Heart left ventricle (tissue), 16 donors: ENCODE data around the gene SLC35F3. TPM values are rescaled to one million over a fixed set of nuclear protein-coding genes. Genes with fewer than 3 reads are reported as not detected.

Experiments used
- ATAC-seq, 4 donors: fragments of 200-7000 bp; cut with Tn5 transposase; one replicate each; pipeline ENCODE4 v1.9.1; 2020 to 2022; ENCODE audit warnings: moderate library complexity in 4 of 4, mild to moderate bottlenecking in 3 of 4, moderate number of reproducible peaks in 1 of 4
- DNase-seq, 5 donors: peaks; one replicate each; pipeline ENCODE4 v3.0.0-alpha.2; 2020
- H3K27ac ChIP-seq, 12 donors: fragments of 200-600 bp; sonication (generic) in 4 of 12; one replicate each; pipeline versions ENCODE4 v1.5.0 to v1.8.0; 2016 to 2022; ENCODE audit warnings: mild to moderate bottlenecking in 2 of 12
- H3K27me3 ChIP-seq, 9 donors: fragments of 200-600 bp; sonication (generic) in 2 of 9; one replicate each; pipeline versions ENCODE4 v1.5.1 to v1.8.0; 2016 to 2022; ENCODE audit warnings: mild to moderate bottlenecking in 3 of 9
- H3K36me3 ChIP-seq, 9 donors: fragments of 200-600 bp; sonication (generic) in 2 of 9; one replicate each; pipeline versions ENCODE4 v1.5.0 to v1.8.0; 2018 to 2022; ENCODE audit warnings: mild to moderate bottlenecking in 2 of 9
- H3K4me1 ChIP-seq, 12 donors: fragments of 200-600 bp; sonication (generic) in 4 of 12; one replicate each; pipeline versions ENCODE4 v1.5.0 to v1.8.0; 2016 to 2022; ENCODE audit warnings: mild to moderate bottlenecking in 3 of 12
- H3K4me3 ChIP-seq, 12 donors: fragments of 200-600 bp; sonication (generic) in 4 of 12; one replicate each; pipeline versions ENCODE4 v1.5.0 to v1.8.0; 2017 to 2022; ENCODE audit warnings: mild to moderate bottlenecking in 9 of 12, moderate library complexity in 4 of 12
- H3K9me3 ChIP-seq, 12 donors: fragments of 200-600 bp; sonication (generic) in 4 of 12; one replicate each; pipeline versions ENCODE4 v1.5.0 to v1.8.0; 2016 to 2022; ENCODE audit warnings: mild to moderate bottlenecking in 1 of 12
- POLR2A ChIP-seq, 2 donors: fragments of 450-650 bp; IDR thresholded peaks; one replicate each; pipeline ENCODE4 v1.6.1; 2017; ENCODE audit warnings: antibody characterized with exemption in 2 of 2, mild to moderate bottlenecking in 2 of 2, moderate library complexity in 2 of 2
- WGBS, 4 donors: extraction: QIAGEN DNeasy Blood & Tissue Kit in 2 of 4; methylation state at CpG; one replicate each; pipeline versions ENCODE4 v1.1.5 to v1.1.7; 2013 to 2018; 5-methylcytosine and 5-hydroxymethylcytosine counted together
- intact Hi-C, 10 donors: fragments of 100-400 bp; cut with DNase I; formaldehyde crosslinking; loops; one replicate each; pipeline versions ENCODE4 v1.11.1 to v1.14.2; 2022
- polyA plus RNA-seq, 2 donors: library from polyadenylated mRNA; stranded (reverse); fragments of 200-250 nt; gene quantifications; one replicate each; pipeline ENCODE4 v1.2.3, GENCODE V29; 2013
- total RNA-seq, 9 donors: library from RNA; depleted of rRNA in 2 of 9; stranded (reverse); fragments of >200 nt in 2 of 9; fragmentation: NEBNext Ultra II Directional in 3 of 9; extraction: Animal tissue kit (Norgen Biotek cat#: 25700) in 3 of 9; gene quantifications; one replicate each; pipeline versions ENCODE4 v1.1.0 to v1.2.4, GENCODE V29; 2016 to 2023
- TF ChIP-seq, protein P1 (sequence below), 12 donors: fragments of 200-600 bp; sonication (generic) in 4 of 12; IDR thresholded peaks; one replicate each; pipeline versions ENCODE4 v1.5.0 to v1.8.0; 2018 to 2022; ENCODE audit warnings: antibody characterized with exemption in 12 of 12, mild to moderate bottlenecking in 5 of 12
- donor health status: ischemic (EF 13 %, LVEDD 7.1; RV severe dilation, severe dysfunction).
- donor health status: healthy with polysubstance abuse.
- donor health status: DM: no; HTN: yes; CAD: no.
- donor health status: DM: no; HTN: no; CAD: no.
- donor health status: ischemic (EF 25% LVEDD 6.9; RV normal size, moderate dysfunction).
- donor health status: ischemic (EF 25% LVEDD 5.7; RV mildly dilated, moderate dysfunction).
- donor health status: healthy.
- donor health status: DM: yes; HTN: yes; CAD: no.
- donor health status: ischemic (EF 35%, LVEDD 5.7; RV mildly dilated, moderate dysfunction).
- donor health status: nonischemic (EF 11% LVEDD 7.7; RV severe dilation, severe dysfunction).
- donor health status: DM: yes; HTN: yes; CAD: no.
- donor health status: PGD.
- donor health status: ischemic (EF 29% LVEDD 5.4; RV normal size, mild dysfunction).
- donor health status: nonischemic (EF 23%, LVEDD 6.1; RV moderate dilation, normal function).

Gene SLC35F3
- total and polyA plus RNA-seq, 11 donors: 0.03 to 0.11 (median 0.11) TPM; not detected in 8

DNA sequence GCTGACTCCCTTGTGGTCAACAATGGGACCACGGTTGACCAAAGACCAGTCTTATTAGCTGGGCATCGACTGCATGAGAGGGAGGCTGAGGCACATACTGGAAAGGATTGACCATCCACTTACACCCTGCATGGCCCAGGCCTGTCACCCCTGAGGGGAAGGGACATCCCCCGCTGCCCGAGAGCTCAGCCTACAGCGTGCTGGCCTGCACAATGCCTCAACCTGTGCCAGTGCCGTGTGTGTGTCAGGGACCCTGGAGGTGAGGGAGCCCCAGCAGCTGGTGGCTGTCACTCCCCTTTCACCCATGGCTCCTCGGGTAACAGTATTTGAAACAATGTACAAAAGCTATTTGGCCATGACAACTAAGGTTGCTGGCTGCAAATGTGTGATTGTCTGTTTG is 67.3 kb downstream of the SLC35F3 start:
- no peak overlapping the region for H3K4me3 ChIP-seq
- ATAC-seq: no peak
- no peaks in the 10 kb centered on the region for H3K36me3 ChIP-seq
- no peaks in the 10 kb centered on the region for H3K27me3 ChIP-seq
- no peak for DNase-seq
- H3K9me3 ChIP-seq: no peaks in the 10 kb centered on the region
- intact Hi-C loops: no loop called here
- no peaks in the 10 kb centered on the region for H3K4me1 ChIP-seq
- TF ChIP-seq, protein P1, sequence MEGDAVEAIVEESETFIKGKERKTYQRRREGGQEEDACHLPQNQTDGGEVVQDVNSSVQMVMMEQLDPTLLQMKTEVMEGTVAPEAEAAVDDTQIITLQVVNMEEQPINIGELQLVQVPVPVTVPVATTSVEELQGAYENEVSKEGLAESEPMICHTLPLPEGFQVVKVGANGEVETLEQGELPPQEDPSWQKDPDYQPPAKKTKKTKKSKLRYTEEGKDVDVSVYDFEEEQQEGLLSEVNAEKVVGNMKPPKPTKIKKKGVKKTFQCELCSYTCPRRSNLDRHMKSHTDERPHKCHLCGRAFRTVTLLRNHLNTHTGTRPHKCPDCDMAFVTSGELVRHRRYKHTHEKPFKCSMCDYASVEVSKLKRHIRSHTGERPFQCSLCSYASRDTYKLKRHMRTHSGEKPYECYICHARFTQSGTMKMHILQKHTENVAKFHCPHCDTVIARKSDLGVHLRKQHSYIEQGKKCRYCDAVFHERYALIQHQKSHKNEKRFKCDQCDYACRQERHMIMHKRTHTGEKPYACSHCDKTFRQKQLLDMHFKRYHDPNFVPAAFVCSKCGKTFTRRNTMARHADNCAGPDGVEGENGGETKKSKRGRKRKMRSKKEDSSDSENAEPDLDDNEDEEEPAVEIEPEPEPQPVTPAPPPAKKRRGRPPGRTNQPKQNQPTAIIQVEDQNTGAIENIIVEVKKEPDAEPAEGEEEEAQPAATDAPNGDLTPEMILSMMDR (IDR thresholded peaks at IDR 0.05): no peak
- no peak for TF ChIP-seq POLR2A (IDR thresholded peaks at IDR 0.05)
- 79 to 90% (median 88%) methylated on average over 5 to 7 of the region's 7 CpGs for WGBS, 4 donors
- H3K27ac ChIP-seq: no peak overlapping the region

DNA sequence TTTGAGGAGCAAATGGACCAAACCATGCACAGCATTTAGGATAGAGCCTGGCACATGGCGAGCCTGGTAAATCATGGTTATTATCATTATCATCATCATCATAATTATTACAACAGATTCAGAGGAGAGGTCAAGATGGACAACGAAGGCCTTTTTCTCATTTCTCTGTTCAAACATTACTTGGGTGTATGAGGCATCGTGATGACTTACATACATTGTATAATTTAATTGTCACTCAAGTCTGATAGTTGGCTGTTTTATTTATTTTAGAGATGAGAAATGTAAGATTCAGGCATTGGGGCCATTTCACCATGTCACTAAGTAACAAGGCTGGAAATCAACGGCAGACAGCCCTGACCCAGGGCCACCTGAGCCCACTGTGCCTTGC is 68.1 kb downstream of the SLC35F3 start:
- 75 to 90% (median 83%) methylated on average over 4 of the region's 4 CpGs for WGBS, 4 donors
- intact Hi-C loops: no loop called here

GRCh38 chr1:233972951-233973635 is 68.6 kb downstream of the SLC35F3 start:
- WGBS, 4 donors: 77 to 84% (median 79%) methylated on average over 7 of the region's 7 CpGs
- intact Hi-C loops: no loop called here
- no peaks in the 10 kb centered on the region for H3K4me1 ChIP-seq
- no peak for ATAC-seq
- H3K9me3 ChIP-seq: no peaks in the 10 kb centered on the region
- TF ChIP-seq POLR2A (IDR thresholded peaks at IDR 0.05): no peak
- TF ChIP-seq, protein P1 (IDR thresholded peaks at IDR 0.05): no peak
- no peaks in the 10 kb centered on the region for H3K36me3 ChIP-seq
- no peak overlapping the region for H3K27ac ChIP-seq
- no peak for DNase-seq
- H3K4me3 ChIP-seq: no peak overlapping the region
- no peaks in the 10 kb centered on the region for H3K27me3 ChIP-seq

More for the DNA sequence above, 68.1 kb downstream of the SLC35F3 start:
- H3K36me3 ChIP-seq: no peaks in the 10 kb centered on the region
- no peaks in the 10 kb centered on the region for H3K27me3 ChIP-seq
- H3K27ac ChIP-seq: no peak overlapping the region
- ATAC-seq: no peak
- H3K9me3 ChIP-seq: no peaks in the 10 kb centered on the region
- no peak for DNase-seq
- TF ChIP-seq, protein P1 (IDR thresholded peaks at IDR 0.05): no peak
- TF ChIP-seq POLR2A (IDR thresholded peaks at IDR 0.05): no peak
- no peaks in the 10 kb centered on the region for H3K4me1 ChIP-seq
- no peak overlapping the region for H3K4me3 ChIP-seq

GRCh38 chr1:233975486-233975885 is 71.0 kb downstream of the SLC35F3 start:
- 76 to 88% (median 86%) methylated on average over 8 to 11 of the region's 11 CpGs for WGBS, 4 donors
- no peak for DNase-seq
- ATAC-seq: no peak
- H3K27me3 ChIP-seq: no peaks in the 10 kb centered on the region
- no peak overlapping the region for H3K4me3 ChIP-seq
- no peaks in the 10 kb centered on the region for H3K9me3 ChIP-seq
- TF ChIP-seq, protein P1 (IDR thresholded peaks at IDR 0.05): no peak
- TF ChIP-seq POLR2A (IDR thresholded peaks at IDR 0.05): no peak
- no peaks in the 10 kb centered on the region for H3K36me3 ChIP-seq
- H3K4me1 ChIP-seq: no peaks in the 10 kb centered on the region
- intact Hi-C loops: no loop called here
- H3K27ac ChIP-seq: no peak overlapping the region
